HG02623 (cell line): ENCODE measurements around the gene SPOCK1.

ENCODE experiments used
- ATAC-seq: cut with Tn5 transposase; IDR thresholded peaks from one replicate; pipeline ENCODE4 v1.9.1; 2021; ENCODE audit warnings: moderate library complexity; ENCODE audit not compliant: unreplicated experiment

Gene SPOCK1

DNA sequence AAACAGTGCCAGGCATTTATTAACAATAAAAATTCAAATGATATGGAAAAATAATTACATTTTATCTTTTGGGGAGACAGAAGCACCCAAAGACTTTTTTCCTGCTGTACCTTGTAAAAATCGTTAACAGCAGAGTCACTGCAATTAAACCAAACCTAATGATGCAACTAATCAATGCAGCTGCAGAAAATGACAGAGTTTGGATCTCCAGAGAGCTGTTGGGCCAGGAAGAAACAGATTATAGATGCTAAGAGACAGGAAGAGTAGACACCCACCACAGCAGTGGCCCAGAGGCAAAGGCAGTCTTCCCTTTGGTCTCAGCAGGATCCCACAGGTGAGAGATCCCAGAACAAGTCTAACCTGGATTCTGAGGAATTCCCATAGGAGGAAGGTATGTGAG, 53.0 kb downstream of the SPOCK1 start:
- ATAC-seq = no peak

DNA sequence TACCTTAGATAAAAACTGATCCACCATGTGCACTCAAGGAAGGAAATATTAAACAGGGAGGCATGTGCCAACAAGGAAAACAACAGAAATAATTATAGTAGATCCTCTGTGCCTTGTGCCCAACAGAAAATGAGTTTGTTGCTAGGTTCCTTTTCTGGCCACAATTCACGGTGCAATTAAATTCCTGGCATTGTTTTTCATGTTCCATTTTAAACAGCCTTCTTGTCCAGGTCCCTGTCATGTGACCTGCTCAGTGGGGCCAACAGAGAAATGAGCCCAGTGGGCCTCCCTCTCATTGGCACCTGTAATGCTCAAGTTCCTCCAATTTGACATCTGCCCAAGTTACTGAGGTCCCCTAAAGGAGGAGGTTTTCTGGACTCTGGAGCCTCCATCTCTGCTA, 56.5 kb downstream of the SPOCK1 start:
- no peak for ATAC-seq

DNA sequence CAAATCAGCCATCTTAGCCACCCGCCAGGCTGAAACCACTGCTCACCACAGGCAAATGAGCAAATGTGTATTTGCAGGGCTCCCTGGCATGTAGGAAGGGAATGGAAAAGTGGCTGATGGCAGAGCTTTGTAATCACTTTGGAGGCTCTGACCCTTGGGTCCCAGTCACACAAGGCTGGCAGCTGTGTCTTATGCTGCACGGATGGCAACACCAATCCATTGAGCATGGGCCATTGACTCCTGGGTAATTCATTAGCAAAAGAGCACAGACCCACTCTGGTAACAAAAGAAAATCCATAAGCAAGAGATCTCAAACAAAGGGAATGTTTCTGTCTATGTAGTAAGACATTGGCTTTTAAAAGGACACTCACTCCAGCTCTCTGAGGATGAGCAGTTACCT, 57.6 kb downstream of the SPOCK1 start:
- ATAC-seq = no peak

DNA sequence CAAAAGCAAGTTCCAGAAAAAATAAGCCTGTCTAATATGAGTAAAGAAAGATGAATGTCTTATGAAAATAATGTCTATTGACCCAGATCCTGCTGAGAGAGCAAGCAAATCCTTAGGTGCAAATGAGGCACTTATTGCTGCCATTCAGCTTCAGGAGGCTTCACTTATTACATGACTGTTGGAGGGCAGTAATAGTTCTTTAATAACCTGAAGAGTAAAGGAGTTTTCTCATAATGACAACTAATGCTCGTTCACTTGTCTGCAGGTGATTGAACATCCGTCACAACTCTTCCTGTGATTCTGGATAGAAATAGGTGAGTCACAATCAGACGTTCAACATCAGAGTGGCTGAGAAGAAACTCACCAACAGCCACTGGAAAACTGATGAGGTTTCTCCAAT, 58.3 kb downstream of the SPOCK1 start:
- ATAC-seq = no peak

DNA sequence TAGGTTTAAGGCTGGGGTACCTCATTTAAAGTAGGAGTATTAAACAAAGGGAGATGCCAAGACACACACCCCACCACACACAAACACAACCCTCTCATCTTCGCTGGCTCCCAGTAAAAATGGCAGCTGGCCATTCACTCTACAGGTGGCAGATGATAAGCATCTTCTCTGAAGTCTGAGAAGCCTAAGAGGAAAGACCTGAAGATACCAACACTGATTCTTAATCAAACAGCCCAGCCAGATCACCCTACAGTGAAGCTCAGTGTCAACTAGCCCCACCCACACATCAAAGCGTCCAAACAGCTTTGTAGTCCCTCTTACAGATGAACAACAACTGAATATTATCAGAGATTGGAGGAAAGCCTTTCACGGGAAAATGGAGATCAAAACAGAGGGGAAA, 59.5 kb downstream of the SPOCK1 start:
- no peak for ATAC-seq

DNA sequence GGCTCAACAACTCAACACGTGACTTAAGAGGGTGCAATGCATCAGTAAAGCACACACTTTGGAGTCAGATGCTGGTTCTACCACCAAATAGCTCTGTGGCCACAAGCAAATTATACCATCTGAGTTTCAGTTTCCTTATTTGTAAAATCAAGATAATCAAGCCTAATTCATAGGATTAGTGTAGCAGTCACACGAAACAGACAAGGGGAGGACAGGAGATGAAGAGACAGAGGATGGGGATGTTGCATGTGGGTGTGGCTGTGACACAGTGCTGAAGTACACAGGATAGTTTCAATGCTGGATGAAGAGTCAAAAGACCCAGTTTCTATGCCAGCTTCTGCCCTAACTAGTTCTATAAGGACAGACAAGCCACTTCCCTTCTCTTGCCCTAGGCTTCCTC, 60.2 kb downstream of the SPOCK1 start:
- no peak for ATAC-seq

DNA sequence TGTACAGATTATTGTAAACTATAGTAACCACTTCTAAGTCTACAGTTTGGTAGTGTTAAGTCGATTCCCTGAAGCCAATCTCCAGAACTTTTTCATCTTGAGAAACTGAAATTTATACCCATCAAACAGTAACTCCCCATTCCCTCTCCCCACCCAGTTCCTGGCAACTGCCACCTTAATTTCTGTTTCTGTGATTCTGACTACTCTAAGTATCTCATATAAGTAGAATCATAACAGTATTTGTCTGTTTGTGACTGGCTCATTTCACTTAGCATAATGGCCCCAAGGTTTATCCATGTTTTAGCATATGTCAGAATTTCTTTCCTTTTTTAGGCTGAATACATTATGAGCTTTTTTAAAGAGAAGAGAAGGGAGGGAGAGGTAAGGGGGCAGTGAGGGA, 61.4 kb downstream of the SPOCK1 start:
- ATAC-seq = no peak

DNA sequence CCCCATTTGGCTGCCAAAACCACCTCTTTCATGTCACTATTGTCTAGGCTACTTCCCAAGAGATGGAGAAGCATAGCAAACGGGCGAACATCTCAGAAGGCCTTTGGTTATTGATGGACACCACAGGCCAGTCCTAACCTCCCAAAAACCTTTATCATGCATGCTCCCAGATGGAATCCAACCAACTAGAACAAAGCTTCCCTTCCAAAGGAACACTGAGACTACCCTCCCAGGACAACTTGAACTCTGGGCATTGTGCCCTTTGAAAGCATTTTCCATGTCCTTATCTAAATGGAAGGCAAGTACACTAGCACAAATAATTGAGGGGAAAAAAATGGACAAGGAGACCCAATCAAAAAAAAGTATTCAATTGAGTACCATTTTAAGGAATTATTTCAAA, 65.6 kb downstream of the SPOCK1 start:
- ATAC-seq = no peak

DNA sequence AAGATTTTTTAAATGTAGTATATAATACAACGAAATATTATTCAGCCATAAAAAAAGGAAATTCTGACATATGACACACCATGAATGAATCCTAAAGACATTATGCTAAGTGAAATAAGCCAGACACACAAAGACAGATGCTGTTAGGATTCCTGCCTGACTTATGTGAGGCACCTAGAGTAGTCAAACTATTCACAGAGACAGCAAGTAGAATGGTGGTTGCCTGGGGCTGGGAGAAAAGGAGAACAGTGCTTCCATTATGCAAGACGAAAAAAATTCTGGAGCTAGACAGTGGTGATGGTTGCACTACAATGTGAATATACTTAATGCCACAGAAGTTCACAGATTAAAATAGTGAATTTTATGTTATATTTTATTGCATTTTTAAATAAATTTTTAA, 66.8 kb downstream of the SPOCK1 start:
- no peak for ATAC-seq

DNA sequence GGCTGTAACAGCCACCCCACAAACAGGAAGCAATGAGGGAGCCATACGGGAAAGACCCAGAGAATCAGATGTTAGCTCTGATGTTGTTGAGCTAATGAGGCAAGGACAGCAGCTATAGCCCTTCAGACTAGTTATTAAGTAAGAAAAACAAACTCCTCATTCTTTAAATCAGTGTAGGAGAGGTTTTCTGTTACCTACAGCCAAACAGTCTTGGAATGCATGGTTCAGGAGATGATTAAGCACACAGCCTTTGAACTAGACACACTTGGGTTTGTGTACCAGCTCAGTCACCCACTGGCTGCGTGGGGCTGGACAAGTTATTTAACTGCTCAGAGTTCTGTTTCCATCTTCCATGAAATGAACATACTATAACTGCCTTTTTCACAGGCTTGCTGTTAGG, 68.1 kb downstream of the SPOCK1 start:
- ATAC-seq = no peak

DNA sequence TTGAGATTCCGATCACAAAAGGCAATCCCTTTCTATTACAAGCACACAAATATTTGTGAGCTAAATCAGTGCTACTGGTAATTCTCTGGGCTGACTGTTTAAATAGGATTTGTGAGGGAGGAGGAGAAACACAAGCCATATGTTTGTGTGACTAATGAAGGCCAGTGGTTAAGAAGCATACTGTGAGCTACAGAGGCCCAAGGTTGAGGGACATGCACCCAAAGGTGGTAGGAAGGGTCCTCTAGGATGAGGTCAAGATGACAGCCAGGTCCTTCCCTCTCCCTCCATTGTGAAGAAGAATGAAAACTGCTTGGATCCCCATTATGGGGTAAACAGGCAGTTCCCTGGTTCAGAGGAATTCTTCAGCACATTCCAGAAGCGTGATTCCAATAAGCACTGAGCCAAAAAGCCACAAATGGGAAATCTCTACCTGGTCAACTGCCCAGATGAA, 83.9 kb downstream of the SPOCK1 start:
- no peak for ATAC-seq

DNA sequence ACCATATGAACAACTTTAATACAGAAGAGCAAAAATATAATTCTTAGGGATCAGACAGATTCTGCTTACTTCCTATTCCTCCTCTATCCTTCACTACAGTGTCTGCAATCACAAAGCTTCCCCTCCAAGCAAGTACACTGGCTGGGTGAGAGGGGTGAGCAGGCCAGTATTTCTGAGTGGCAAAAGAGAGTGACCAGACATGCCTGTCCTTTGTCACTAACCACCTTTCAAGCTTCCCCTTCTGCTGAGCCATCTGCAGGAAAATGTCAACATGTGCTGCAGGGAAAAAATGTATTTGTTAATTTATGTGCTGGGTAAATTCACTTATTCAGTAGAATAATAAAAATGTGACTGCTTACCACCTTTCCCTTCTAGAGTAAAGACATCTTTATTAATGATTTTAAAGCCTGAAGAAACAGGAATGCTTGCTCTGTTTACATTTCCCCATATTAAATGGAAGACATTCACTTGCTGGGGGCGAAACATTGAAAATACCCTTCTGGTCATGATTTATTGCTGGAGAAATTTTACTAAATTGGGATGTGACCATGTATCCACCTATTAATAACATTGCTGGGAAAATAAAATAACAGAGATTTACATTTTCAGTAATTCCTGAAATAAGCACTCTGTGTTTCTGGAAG, 84.9 kb downstream of the SPOCK1 start:
- no peak for ATAC-seq

DNA sequence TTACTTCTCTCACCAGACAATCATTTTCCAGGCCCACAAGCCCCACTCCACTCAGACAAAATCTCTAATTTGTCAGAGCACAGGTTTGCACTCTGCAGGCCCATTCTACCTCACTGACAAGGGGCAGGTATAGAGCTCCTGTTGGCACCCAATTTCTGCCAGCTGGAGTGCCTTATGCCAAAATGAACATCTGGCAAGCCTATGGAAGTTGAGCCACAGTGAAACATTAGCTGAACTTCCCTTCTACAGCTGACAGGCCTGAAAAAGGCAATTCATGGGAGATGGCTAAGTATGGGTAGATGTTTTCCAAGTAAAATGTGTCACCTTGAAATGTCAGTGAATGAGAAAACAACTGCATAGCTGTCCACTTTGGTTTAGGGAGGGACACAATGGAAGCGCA, 87.0 kb downstream of the SPOCK1 start:
- no peak for ATAC-seq

DNA sequence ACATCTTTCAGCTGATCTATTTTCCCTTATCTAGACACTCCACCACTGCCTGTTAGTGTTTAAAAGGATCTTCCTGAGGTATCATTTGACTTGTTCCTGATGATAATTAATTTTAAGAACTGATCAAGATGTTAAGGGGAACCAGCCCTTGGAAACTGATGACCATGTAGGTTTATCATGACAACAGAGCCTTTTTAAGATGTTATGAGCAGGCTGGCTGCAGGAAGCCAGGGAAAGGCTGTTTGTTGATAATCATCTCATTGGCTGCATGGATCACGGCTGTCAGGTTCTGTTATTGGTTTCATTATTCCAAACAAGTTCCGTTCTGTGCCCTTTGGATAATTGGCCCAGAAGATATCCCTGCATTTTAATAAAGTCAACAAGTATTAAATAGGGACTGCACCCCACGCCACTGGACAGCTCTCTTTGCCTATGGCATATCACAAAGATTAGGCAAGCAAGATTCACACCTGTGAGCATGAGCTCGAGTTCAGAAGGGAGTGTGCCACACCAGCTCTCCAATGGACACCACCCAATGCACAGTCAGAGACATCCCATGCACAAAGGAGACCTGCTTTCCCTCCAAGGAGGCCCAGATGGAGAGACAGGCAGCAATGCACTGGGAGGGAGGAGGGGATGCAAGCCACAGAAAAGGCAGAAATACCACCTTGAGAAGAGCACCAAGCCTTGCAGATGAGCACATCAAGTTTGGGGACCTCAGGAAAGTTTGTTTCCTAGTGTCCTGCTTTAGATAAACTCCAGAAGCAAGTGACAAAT, 88.7 kb downstream of the SPOCK1 start:
- no peak for ATAC-seq

DNA sequence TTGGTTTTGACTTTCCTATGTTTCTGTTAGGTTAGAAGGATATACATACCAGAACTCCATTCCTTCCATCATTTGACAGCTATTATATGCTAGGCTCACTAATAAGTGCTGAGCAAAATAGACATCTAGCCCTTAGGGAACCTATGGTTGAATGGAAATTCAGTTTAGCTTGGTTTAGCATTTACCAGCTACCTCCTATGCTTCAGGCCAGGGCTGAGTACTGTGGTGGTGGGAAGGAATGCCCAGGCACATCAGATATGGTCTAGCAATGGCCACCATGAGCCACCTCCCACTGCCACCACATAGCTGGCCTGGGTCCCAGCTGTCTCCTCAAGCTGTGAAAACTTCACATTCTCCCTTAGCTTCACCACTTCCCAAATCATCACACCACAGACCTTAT, 89.4 kb downstream of the SPOCK1 start:
- no peak for ATAC-seq

DNA sequence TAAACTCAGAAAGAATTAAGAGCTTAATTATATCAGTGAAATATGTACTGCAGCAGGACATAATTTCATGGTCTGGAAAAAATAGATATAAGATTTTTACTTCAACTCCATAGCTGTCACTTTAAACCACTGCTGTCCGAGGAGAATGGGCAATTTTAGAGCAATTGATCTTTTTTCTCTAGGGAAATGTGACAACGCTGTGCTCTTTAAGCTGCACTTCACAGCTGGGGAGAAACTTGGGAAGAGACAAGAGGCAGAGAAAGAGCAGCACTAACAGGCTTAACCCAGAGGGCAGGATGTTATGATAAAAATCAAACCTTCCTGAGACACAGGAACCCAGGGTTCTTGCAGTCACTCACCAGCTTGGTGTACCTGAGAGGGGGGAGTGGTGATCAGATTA, 92.0 kb downstream of the SPOCK1 start:
- ATAC-seq = no peak

DNA sequence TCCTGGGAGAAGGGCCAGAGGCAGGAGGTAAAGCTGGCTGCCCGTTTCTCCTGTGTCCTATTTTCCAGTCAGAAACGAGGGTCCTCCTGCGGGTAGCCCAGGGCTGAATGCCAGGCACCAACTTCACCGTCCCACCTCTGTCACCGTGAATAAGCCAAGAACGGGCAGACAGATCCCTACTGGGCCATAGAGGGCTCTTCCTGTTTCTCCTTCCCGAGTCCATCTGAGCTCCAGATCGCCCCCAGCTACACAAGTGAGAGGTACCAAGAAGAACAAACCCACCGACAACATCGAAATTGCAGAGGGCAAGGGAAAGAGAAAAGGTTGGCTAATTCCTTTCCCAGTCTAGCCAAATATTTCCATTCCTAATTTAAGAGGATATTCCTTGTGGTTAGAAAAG, 93.7 kb downstream of the SPOCK1 start:
- no peak for ATAC-seq

DNA sequence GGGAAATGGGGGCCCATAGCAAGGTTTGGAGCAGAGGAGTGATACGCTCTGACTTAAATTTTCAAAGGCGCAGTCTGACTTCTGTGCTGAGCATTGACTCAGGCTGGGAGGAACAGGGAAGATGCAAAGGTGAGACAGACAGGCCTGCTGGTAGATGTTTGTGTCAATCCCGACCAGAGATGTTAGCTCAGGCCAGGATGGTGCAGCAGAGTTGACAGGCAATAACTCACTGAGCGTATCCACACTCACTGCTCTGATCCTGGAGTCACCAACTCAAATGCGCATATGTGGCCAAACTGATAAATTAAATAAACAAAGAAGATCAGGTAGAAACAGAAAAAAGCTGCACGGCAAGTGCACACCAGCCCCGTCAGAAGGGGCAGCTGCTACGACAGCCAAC, 95.3 kb downstream of the SPOCK1 start:
- ATAC-seq = no peak

DNA sequence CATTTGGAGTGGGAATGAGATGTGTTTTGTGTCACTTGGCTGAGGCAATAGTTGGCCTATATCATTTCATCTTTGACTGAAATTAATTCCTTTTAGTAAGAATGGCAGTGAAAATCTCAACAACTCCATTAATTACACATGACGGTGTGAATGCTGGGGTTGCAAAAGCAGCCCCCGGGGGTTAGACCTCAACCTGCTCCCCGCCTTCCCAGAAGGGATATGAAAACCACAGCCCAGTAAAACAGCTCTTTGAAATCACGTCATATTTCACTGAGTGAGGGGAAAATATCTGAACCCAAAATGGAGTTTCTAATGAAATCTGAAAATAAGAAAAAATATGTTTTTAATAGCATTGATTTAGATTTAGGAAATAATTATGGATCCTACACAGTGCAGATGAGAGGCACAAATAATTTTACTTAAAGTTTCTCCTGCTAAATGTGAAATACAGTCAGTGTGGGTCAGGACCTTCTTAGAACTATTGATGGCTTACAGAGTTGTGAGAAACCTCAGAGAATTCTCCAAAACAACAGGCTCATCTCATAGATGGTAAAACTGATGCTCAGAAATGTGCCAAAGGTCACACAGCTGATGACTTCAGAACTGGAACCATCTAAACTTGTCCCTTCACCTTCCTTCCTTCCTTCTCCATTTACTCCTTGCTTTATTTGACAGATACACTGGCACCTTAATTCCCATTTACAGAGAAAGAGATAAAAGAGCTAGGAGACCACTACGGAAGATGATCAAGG, 96.5 kb downstream of the SPOCK1 start:
- no peak for ATAC-seq

DNA sequence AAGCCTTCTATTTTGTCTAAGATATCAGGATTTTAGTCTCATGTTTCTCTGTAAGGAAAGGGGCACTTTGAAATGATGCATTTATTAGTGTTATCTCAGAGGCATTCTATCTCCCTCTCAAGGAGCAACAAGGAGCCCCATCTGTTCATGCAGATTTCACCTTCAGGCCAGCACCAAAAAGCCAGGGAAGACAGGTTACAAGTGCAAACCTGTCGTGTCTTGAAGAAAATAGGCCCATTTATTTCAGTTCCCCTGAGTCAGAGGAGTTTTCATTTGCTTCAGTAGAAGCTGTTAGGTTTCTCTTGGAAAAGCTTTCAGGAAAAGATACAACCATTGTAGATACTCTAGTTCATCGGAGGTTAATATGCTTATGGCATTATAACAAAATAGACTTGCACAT, 97.2 kb downstream of the SPOCK1 start:
- ATAC-seq = no peak

DNA sequence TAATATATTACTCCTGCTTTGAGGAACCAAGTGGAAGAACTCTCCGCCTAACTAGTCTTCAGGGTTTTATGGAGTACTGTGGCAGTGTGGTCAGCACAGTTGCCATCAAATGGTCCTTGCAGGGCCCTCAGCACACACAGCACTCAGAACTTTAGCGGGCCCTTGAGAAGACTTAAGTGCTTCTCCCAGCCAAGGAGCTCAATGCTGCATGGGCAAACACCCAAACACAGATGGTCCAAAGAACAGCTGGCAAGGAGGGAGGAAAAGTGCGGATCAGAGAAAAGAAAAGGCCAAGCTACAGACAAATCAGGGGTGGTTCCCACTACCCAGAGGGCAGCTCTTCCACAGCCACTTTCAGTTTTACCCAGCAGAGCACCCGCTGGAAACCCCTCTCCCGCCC, 98.6 kb downstream of the SPOCK1 start:
- ATAC-seq = no peak

DNA sequence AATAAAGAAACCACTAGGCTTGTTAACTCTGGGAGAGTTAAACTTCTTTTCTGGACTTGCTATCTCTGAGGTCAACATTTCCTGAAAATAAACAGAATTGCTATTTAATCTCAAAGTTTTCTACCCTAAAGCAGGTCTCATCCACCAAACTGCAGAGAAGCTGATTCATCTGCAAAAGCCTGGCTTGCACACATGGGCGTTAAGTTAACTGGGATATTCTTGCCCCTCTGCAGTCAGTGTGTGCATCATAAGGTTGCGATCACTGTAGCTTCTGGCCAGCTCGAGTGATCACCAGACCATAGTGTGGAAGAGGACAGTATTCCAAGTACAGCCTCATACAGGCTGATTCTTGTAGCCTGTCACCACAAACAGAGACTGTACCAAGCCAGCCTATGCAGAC, 99.2 kb downstream of the SPOCK1 start:
- ATAC-seq = no peak
